Neutrophil (primary cell): ENCODE data around the gene SMOC2.

Experiments used
- H3K27ac ChIP-seq: fragments of 200-600 bp; sonication (generic); 2 replicates; pipeline ENCODE4 v1.5.1; 2016; ENCODE audit warnings: mild to moderate bottlenecking, moderate library complexity
- H3K27me3 ChIP-seq: fragments of 200-600 bp; sonication (generic); 2 replicates; pipeline ENCODE4 v1.6.0; 2016; ENCODE audit warnings: mild to moderate bottlenecking
- H3K36me3 ChIP-seq: fragments of 200-600 bp; sonication (generic); 2 replicates; pipeline ENCODE4 v1.5.1; 2017
- H3K4me1 ChIP-seq, 2 experiments: fragments of 200-600 bp in 1 of 2; sonication (generic) in 1 of 2; 1 replicate in 1 of 2; 2 replicates in 1 of 2; pipeline versions ENCODE4 v1.5.1 to v1.6.1; 2013 to 2016; ENCODE audit warnings: low read depth in 1 of 2, low read length in 1 of 2, mild to moderate bottlenecking in 1 of 2, moderate library complexity in 1 of 2; ENCODE audit not compliant: control insufficient read depth in 1 of 2, insufficient read depth in 1 of 2
- H3K4me3 ChIP-seq, 2 experiments: fragments of 200-600 bp in 1 of 2; sonication (generic) in 1 of 2; 1 replicate in 1 of 2; 2 replicates in 1 of 2; pipeline ENCODE4 v1.5.1; 2013 to 2016; ENCODE audit warnings: low read depth in 1 of 2, low read length in 1 of 2, mild to moderate bottlenecking in 1 of 2, moderate library complexity in 1 of 2
- H3K9me3 ChIP-seq: fragments of 200-600 bp; sonication (generic); 2 replicates; pipeline ENCODE4 v1.5.1; 2016
- CTCF ChIP-seq: fragments of 200-600 bp; sonication (generic); IDR thresholded peaks from 2 replicates; pipeline ENCODE4 v1.5.1; 2016; ENCODE audit warnings: antibody characterized with exemption

SMOC2 gene

GRCh38 chr6:168583126-168583525 lies 142.1 kb downstream of the SMOC2 start:
- no peak for TF ChIP-seq CTCF
- no peaks in the 10 kb centered on the region for H3K9me3 ChIP-seq

GRCh38 chr6:168583821-168584220 lies 142.8 kb downstream of the SMOC2 start:
- H3K4me1 ChIP-seq = no peaks in the 10 kb centered on the region
- H3K36me3 ChIP-seq = no peaks in the 10 kb centered on the region
- no peak overlapping the region for H3K4me3 ChIP-seq
- no peak for TF ChIP-seq CTCF
- no peak overlapping the region for H3K27ac ChIP-seq
- H3K27me3 ChIP-seq = no peaks in the 10 kb centered on the region
- no peaks in the 10 kb centered on the region for H3K9me3 ChIP-seq

More at GRCh38 chr6:168583126-168583525, 142.1 kb downstream of the SMOC2 start:
- Histone ChIP-seq H3K36me3 (no peaks in the 10 kb centered on the region), H3K27ac (no peak overlapping the region), H3K4me3 (no peak overlapping the region), H3K27me3 (no peaks in the 10 kb centered on the region), H3K4me1 (no peaks in the 10 kb centered on the region)

- Histone ChIP-seq H3K4me3 (no peak overlapping the region), H3K4me1 (no peaks in the 10 kb centered on the region), H3K27ac (no peak overlapping the region), H3K27me3 (no peaks in the 10 kb centered on the region), H3K36me3 (no peaks in the 10 kb centered on the region), H3K9me3 (no peaks in the 10 kb centered on the region)
- TF ChIP-seq CTCF = no peak
Observed at GRCh38 chr6:168584249-168584648, 143.3 kb downstream of the SMOC2 start.

- H3K27me3 ChIP-seq = no peaks in the 10 kb centered on the region
- H3K36me3 ChIP-seq = no peaks in the 10 kb centered on the region
- H3K27ac ChIP-seq = no peak overlapping the region
- H3K9me3 ChIP-seq = no peaks in the 10 kb centered on the region
- no peak for TF ChIP-seq CTCF
- H3K4me3 ChIP-seq = no peak overlapping the region
- no peaks in the 10 kb centered on the region for H3K4me1 ChIP-seq
Observed at GRCh38 chr6:168584671-168585070, 143.7 kb downstream of the SMOC2 start.

GRCh38 chr6:168585441-168585840 lies 144.5 kb downstream of the SMOC2 start:
- Histone ChIP-seq H3K27me3 (no peaks in the 10 kb centered on the region), H3K4me1 (no peaks in the 10 kb centered on the region), H3K9me3 (no peaks in the 10 kb centered on the region), H3K4me3 (no peak overlapping the region), H3K27ac (no peak overlapping the region), H3K36me3 (no peaks in the 10 kb centered on the region)
- no peak for TF ChIP-seq CTCF

- H3K9me3 ChIP-seq = no peaks in the 10 kb centered on the region
- no peaks in the 10 kb centered on the region for H3K36me3 ChIP-seq
- no peak overlapping the region for H3K27ac ChIP-seq
- no peak overlapping the region for H3K4me3 ChIP-seq
- no peaks in the 10 kb centered on the region for H3K27me3 ChIP-seq
- TF ChIP-seq CTCF = no peak
- H3K4me1 ChIP-seq = no peaks in the 10 kb centered on the region
Observed at GRCh38 chr6:168589275-168589674, 148.3 kb downstream of the SMOC2 start.
